GM04504 (cell line): ENCODE measurements around the gene MLLT1.

ENCODE experiments used
- DNase-seq: peaks from one replicate; pipeline ENCODE4 v3.0.0-alpha.2; 2012; ENCODE audit warnings: low read depth

The MLLT1 gene

GRCh38 chr19:6220385-6221191 lies 59.2 kb downstream of the MLLT1 start:
- peak; percentile 66 for DNase-seq

GRCh38 chr19:6219586-6220290 lies 60.0 kb downstream of the MLLT1 start:
- no peak for DNase-seq

GRCh38 chr19:6219147-6219525 lies 60.6 kb downstream of the MLLT1 start:
- no peak for DNase-seq

- peak; percentile 65 for DNase-seq
Measured at GRCh38 chr19:6218491-6219146, 61.2 kb downstream of the MLLT1 start.

GRCh38 chr19:6217752-6218334 lies 61.9 kb downstream of the MLLT1 start:
- no peak for DNase-seq

GRCh38 chr19:6216996-6217751 lies 62.6 kb downstream of the MLLT1 start:
- no peak for DNase-seq

- no peak for DNase-seq
Measured at GRCh38 chr19:6216236-6216995, 63.4 kb downstream of the MLLT1 start.

GRCh38 chr19:6215701-6216235 lies 64.0 kb downstream of the MLLT1 start:
- DNase-seq, result no peak

GRCh38 chr19:6214881-6215541 lies 64.8 kb downstream of the MLLT1 start:
- no peak for DNase-seq

- DNase-seq, result no peak
Measured at GRCh38 chr19:6213696-6214641, 65.8 kb downstream of the MLLT1 start.

GRCh38 chr19:6213266-6213595 lies 66.5 kb downstream of the MLLT1 start:
- no peak for DNase-seq

- DNase-seq, result no peak
Measured at GRCh38 chr19:6212403-6213265, 67.1 kb downstream of the MLLT1 start.

- no peak for DNase-seq
Measured at GRCh38 chr19:6211632-6212402, 68.0 kb downstream of the MLLT1 start.

GRCh38 chr19:6210721-6211600 lies 68.8 kb downstream of the MLLT1 start:
- no peak for DNase-seq

- DNase-seq, result no peak
Measured at GRCh38 chr19:6210091-6210490, 69.7 kb downstream of the MLLT1 start.

GRCh38 chr19:6209680-6210079 lies 70.1 kb downstream of the MLLT1 start:
- no peak for DNase-seq
